ENCODE results near the gene STK24. TPM values are rescaled to one million over a fixed set of nuclear protein-coding genes. Genes with fewer than 3 reads are reported as not detected.

STK24 gene
- total and polyA plus RNA-seq, 3 experiments from 2014 or later = 63.6 to 150 (median 149) TPM

- Mint-ChIP-seq H3K4me3 (no peak overlapping the region), H3K4me1 (peaks cover 60 to 81% (median 61%) of the 10 kb centered on the region in 3 donors), H3K9me3 (no peaks in the 10 kb centered on the region), H3K27ac (peak overlapping the region in 6 of 8 donors; percentile 37 to 95 (median 85)), H3K36me3 (peaks cover 5 to 48% (median 14%) of the 10 kb centered on the region in 3 donors), H3K27me3 (peaks cover 0 to 3% of the 10 kb centered on the region in 2 donors)
- Histone ChIP-seq H3K27me3 (ENCODE audit: insufficient read depth, low read length, poor library complexity, severe bottlenecking) (no peaks in the 10 kb centered on the region), H3K36me3 (ENCODE audit: insufficient read depth, low read length) (peaks cover 31% of the 10 kb centered on the region), H3K27ac (ENCODE audit: low read depth, low read length) (no peak overlapping the region), H3K4me1 (ENCODE audit: insufficient read depth, low read length) (peaks cover 46% of the 10 kb centered on the region), H3K9me3 (ENCODE audit: low read length) (no peaks in the 10 kb centered on the region), H3K4me3 (ENCODE audit: low read length) (no peak overlapping the region)
- CTCF ChIA-PET = interaction anchor here (0.8 to 2.9 kb wide), 5 partner anchors 9 to 177 kb away, joined by 3 to 15 read pairs (median 3); no protein-coding TSS in a partner anchor
- DNase-seq = no peak
- POLR2A ChIA-PET = interaction anchor here (1.4 kb wide), 1 partner anchor 95 kb away, joined by 4 read pairs; no protein-coding TSS in a partner anchor
Observed at GRCh38 chr13:98475522-98475921, 101.4 kb downstream of the STK24 start.

GRCh38 chr13:98474761-98475160 lies 102.1 kb downstream of the STK24 start:
- no peaks in the 10 kb centered on the region for H3K9me3 ChIP-seq (ENCODE audit: low read length)
- no peak overlapping the region for H3K27ac ChIP-seq (ENCODE audit: low read depth, low read length)
- peaks cover 44% of the 10 kb centered on the region for H3K4me1 ChIP-seq (ENCODE audit: insufficient read depth, low read length)
- H3K4me1 Mint-ChIP-seq = peaks cover 58 to 80% (median 61%) of the 10 kb centered on the region in 3 donors
- no peak overlapping the region for H3K4me3 ChIP-seq (ENCODE audit: low read length)
- peaks cover 0 to 3% of the 10 kb centered on the region in 2 donors for H3K27me3 Mint-ChIP-seq
- no peak for DNase-seq
- no peak overlapping the region for H3K4me3 Mint-ChIP-seq
- no peaks in the 10 kb centered on the region for H3K9me3 Mint-ChIP-seq
- peak overlapping the region in 6 of 8 donors; percentile 37 to 92 (median 85) for H3K27ac Mint-ChIP-seq
- ChIA-PET POLR2A (no interaction called here), CTCF (no interaction called here)
- peaks cover 5 to 51% (median 14%) of the 10 kb centered on the region in 3 donors for H3K36me3 Mint-ChIP-seq
- H3K27me3 ChIP-seq (ENCODE audit: insufficient read depth, low read length, poor library complexity, severe bottlenecking) = no peaks in the 10 kb centered on the region
- H3K36me3 ChIP-seq (ENCODE audit: insufficient read depth, low read length) = peaks cover 31% of the 10 kb centered on the region

GRCh38 chr13:98474292-98474691 lies 102.6 kb downstream of the STK24 start:
- CTCF ChIA-PET = no interaction called here
- Mint-ChIP-seq H3K36me3 (peaks cover 5 to 52% (median 14%) of the 10 kb centered on the region in 3 donors), H3K27ac (peak overlapping the region in 4 of 8 donors; percentile 83 to 92 (median 90)), H3K4me3 (peak overlapping the region in 1 of 7 donors; percentile 48), H3K9me3 (no peaks in the 10 kb centered on the region), H3K27me3 (peaks cover 0 to 3% of the 10 kb centered on the region in 2 donors), H3K4me1 (peaks cover 53 to 77% (median 57%) of the 10 kb centered on the region in 3 donors)
- DNase-seq = no peak
- Histone ChIP-seq H3K4me3 (ENCODE audit: low read length) (no peak overlapping the region), H3K4me1 (ENCODE audit: insufficient read depth, low read length) (peaks cover 39% of the 10 kb centered on the region), H3K9me3 (ENCODE audit: low read length) (no peaks in the 10 kb centered on the region), H3K27ac (ENCODE audit: low read depth, low read length) (no peak overlapping the region), H3K36me3 (ENCODE audit: insufficient read depth, low read length) (peaks cover 31% of the 10 kb centered on the region), H3K27me3 (ENCODE audit: insufficient read depth, low read length, poor library complexity, severe bottlenecking) (no peaks in the 10 kb centered on the region)
- POLR2A ChIA-PET = no interaction called here

GRCh38 chr13:98473788-98474144 lies 103.1 kb downstream of the STK24 start:
- no peaks in the 10 kb centered on the region for H3K9me3 Mint-ChIP-seq
- H3K27ac Mint-ChIP-seq = peak overlapping the region in 7 of 8 donors; percentile 50 to 96 (median 89)
- H3K36me3 Mint-ChIP-seq = peaks cover 5 to 55% (median 13%) of the 10 kb centered on the region in 3 donors
- peaks cover 31% of the 10 kb centered on the region for H3K36me3 ChIP-seq (ENCODE audit: insufficient read depth, low read length)
- no peak overlapping the region for H3K27ac ChIP-seq (ENCODE audit: low read depth, low read length)
- peaks cover 0 to 1% of the 10 kb centered on the region in 2 donors for H3K27me3 Mint-ChIP-seq
- no peak for DNase-seq
- ChIA-PET POLR2A (no interaction called here), CTCF (no interaction called here)
- no peak overlapping the region for H3K4me3 Mint-ChIP-seq
- H3K4me1 Mint-ChIP-seq = peaks cover 48 to 72% (median 52%) of the 10 kb centered on the region in 3 donors
- no peaks in the 10 kb centered on the region for H3K9me3 ChIP-seq (ENCODE audit: low read length)
- H3K4me1 ChIP-seq (ENCODE audit: insufficient read depth, low read length) = peaks cover 34% of the 10 kb centered on the region
- H3K4me3 ChIP-seq (ENCODE audit: low read length) = no peak overlapping the region
- no peaks in the 10 kb centered on the region for H3K27me3 ChIP-seq (ENCODE audit: insufficient read depth, low read length, poor library complexity, severe bottlenecking)

GRCh38 chr13:98473135-98473787 lies 103.6 kb downstream of the STK24 start:
- Mint-ChIP-seq H3K9me3 (no peaks in the 10 kb centered on the region), H3K4me3 (no peak overlapping the region), H3K27me3 (peaks cover 0 to 1% of the 10 kb centered on the region in 2 donors), H3K27ac (peak overlapping the region; percentile 34 to 96 (median 87)), H3K4me1 (peaks cover 44 to 67% (median 47%) of the 10 kb centered on the region in 3 donors), H3K36me3 (peaks cover 5 to 60% (median 12%) of the 10 kb centered on the region in 3 donors)
- DNase-seq = no peak
- Histone ChIP-seq H3K4me3 (ENCODE audit: low read length) (no peak overlapping the region), H3K36me3 (ENCODE audit: insufficient read depth, low read length) (peaks cover 31% of the 10 kb centered on the region), H3K27ac (ENCODE audit: low read depth, low read length) (no peak overlapping the region), H3K9me3 (ENCODE audit: low read length) (no peaks in the 10 kb centered on the region), H3K4me1 (ENCODE audit: insufficient read depth, low read length) (peaks cover 29% of the 10 kb centered on the region), H3K27me3 (ENCODE audit: insufficient read depth, low read length, poor library complexity, severe bottlenecking) (no peaks in the 10 kb centered on the region)
- ChIA-PET CTCF (no interaction called here), POLR2A (no interaction called here)

GRCh38 chr13:98471934-98472333 lies 105.0 kb downstream of the STK24 start:
- peaks cover 15% of the 10 kb centered on the region for H3K4me1 ChIP-seq (ENCODE audit: insufficient read depth, low read length)
- H3K9me3 Mint-ChIP-seq = no peaks in the 10 kb centered on the region
- no peak overlapping the region for H3K4me3 ChIP-seq (ENCODE audit: low read length)
- DNase-seq = no peak
- peaks cover 31% of the 10 kb centered on the region for H3K36me3 ChIP-seq (ENCODE audit: insufficient read depth, low read length)
- CTCF ChIA-PET = interaction anchor here (1.7 kb wide), 1 partner anchor 27 kb away, joined by 4 read pairs; no protein-coding TSS in a partner anchor
- H3K4me3 Mint-ChIP-seq = no peak overlapping the region
- no peak overlapping the region for H3K27ac ChIP-seq (ENCODE audit: low read depth, low read length)
- H3K27ac Mint-ChIP-seq = peak overlapping the region in 7 of 8 donors; percentile 39 to 96 (median 72)
- peaks cover 0 to 1% of the 10 kb centered on the region in 2 donors for H3K27me3 Mint-ChIP-seq
- H3K4me1 Mint-ChIP-seq = peaks cover 36 to 64% (median 40%) of the 10 kb centered on the region in 3 donors
- POLR2A ChIA-PET = no interaction called here
- no peaks in the 10 kb centered on the region for H3K9me3 ChIP-seq (ENCODE audit: low read length)
- H3K27me3 ChIP-seq (ENCODE audit: insufficient read depth, low read length, poor library complexity, severe bottlenecking) = no peaks in the 10 kb centered on the region
- H3K36me3 Mint-ChIP-seq = peaks cover 5 to 73% (median 17%) of the 10 kb centered on the region in 3 donors

- peaks cover 28 to 57% (median 30%) of the 10 kb centered on the region in 3 donors for H3K4me1 Mint-ChIP-seq
Observed at GRCh38 chr13:98470920-98471319, 106.0 kb downstream of the STK24 start.

GRCh38 chr13:98468929-98469328 lies 108.0 kb downstream of the STK24 start:
- Histone ChIP-seq H3K4me1 (ENCODE audit: insufficient read depth, low read length) (no peaks in the 10 kb centered on the region), H3K36me3 (ENCODE audit: insufficient read depth, low read length) (peaks cover 28% of the 10 kb centered on the region), H3K27me3 (ENCODE audit: insufficient read depth, low read length, poor library complexity, severe bottlenecking) (no peaks in the 10 kb centered on the region), H3K9me3 (ENCODE audit: low read length) (no peaks in the 10 kb centered on the region), H3K4me3 (ENCODE audit: low read length) (no peak overlapping the region), H3K27ac (ENCODE audit: low read depth, low read length) (no peak overlapping the region)
- peaks cover 0 to under 1% of the 10 kb centered on the region in 2 donors for H3K27me3 Mint-ChIP-seq
- H3K27ac Mint-ChIP-seq = no peak overlapping the region
- peaks cover 5 to 84% (median 20%) of the 10 kb centered on the region in 3 donors for H3K36me3 Mint-ChIP-seq
- peaks cover 27 to 46% (median 28%) of the 10 kb centered on the region in 3 donors for H3K4me1 Mint-ChIP-seq
- ChIA-PET POLR2A (no interaction called here), CTCF (interaction anchor here (0.9 to 1.5 kb wide), 3 partner anchors 23 to 185 kb away, joined by 3 to 4 read pairs (median 3); no protein-coding TSS in a partner anchor)
- no peaks in the 10 kb centered on the region for H3K9me3 Mint-ChIP-seq
- H3K4me3 Mint-ChIP-seq = no peak overlapping the region
- DNase-seq = no peak

More at GRCh38 chr13:98470920-98471319, 106.0 kb downstream of the STK24 start:
- Mint-ChIP-seq H3K27ac (peak overlapping the region in 7 of 8 donors; percentile 35 to 92 (median 72)), H3K4me3 (no peak overlapping the region), H3K9me3 (no peaks in the 10 kb centered on the region), H3K36me3 (peaks cover 5 to 83% (median 21%) of the 10 kb centered on the region in 3 donors), H3K27me3 (peaks cover 0 to 1% of the 10 kb centered on the region in 2 donors)
- ChIA-PET POLR2A (no interaction called here), CTCF (interaction anchor here (1.7 kb wide), 1 partner anchor 26 kb away, joined by 4 read pairs; no protein-coding TSS in a partner anchor)
- H3K9me3 ChIP-seq (ENCODE audit: low read length) = no peaks in the 10 kb centered on the region
- H3K36me3 ChIP-seq (ENCODE audit: insufficient read depth, low read length) = peaks cover 34% of the 10 kb centered on the region
- H3K4me3 ChIP-seq (ENCODE audit: low read length) = no peak overlapping the region
- peaks cover 5% of the 10 kb centered on the region for H3K4me1 ChIP-seq (ENCODE audit: insufficient read depth, low read length)
- H3K27ac ChIP-seq (ENCODE audit: low read depth, low read length) = no peak overlapping the region
- no peak for DNase-seq
- no peaks in the 10 kb centered on the region for H3K27me3 ChIP-seq (ENCODE audit: insufficient read depth, low read length, poor library complexity, severe bottlenecking)

Data from CD8-positive, alpha-beta memory T cell (primary cell).